ENCODE measurements around the gene ASPSCR1.

DNA sequence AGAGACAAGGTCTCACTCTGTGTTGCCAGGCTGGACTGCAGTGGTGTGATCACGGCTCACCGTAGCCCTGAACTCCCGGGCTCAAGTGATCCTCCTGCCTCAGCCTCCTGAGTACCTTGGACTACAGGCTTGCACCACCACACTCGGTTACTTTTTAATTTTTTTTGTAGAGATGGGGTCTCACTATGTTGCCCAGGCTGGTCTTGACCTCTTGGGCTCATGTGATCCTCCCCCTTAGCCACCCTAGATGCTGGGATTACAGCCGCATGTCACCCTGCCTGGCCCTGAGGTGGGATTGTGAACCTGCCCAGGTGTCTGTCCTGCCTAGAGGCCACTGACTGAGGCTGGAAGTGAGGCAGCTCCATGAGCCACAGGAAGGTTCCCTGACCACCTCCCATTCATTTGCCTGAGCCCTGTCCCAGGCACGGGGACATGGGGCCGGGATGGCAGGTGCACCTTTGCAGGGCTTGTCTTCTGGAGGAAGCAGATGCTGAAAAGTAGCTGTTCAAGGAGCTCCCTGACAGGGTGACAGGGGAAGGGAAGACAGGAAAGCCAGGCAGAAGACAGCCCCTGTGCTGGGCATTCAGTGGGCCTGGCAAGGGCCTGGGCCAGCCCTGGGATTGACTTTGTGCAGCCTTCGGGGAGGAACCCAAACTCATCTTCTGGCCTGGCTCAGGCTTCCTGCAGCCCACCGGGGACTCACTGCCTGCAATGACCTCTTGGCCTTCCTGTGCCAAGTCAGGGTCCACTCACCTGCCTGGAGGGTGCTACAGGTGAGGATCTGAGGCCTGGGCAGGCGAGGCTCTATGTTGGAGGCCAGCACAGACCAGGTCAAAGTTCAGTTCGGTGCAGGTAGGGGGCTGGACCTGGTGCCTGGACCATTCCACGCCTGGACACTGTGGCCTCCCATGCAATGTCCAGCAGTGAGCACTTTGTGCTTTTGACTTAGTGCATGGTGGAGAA is 8.3 kb upstream of the ASPSCR1 start:
- TF ChIP-seq, protein P1, sequence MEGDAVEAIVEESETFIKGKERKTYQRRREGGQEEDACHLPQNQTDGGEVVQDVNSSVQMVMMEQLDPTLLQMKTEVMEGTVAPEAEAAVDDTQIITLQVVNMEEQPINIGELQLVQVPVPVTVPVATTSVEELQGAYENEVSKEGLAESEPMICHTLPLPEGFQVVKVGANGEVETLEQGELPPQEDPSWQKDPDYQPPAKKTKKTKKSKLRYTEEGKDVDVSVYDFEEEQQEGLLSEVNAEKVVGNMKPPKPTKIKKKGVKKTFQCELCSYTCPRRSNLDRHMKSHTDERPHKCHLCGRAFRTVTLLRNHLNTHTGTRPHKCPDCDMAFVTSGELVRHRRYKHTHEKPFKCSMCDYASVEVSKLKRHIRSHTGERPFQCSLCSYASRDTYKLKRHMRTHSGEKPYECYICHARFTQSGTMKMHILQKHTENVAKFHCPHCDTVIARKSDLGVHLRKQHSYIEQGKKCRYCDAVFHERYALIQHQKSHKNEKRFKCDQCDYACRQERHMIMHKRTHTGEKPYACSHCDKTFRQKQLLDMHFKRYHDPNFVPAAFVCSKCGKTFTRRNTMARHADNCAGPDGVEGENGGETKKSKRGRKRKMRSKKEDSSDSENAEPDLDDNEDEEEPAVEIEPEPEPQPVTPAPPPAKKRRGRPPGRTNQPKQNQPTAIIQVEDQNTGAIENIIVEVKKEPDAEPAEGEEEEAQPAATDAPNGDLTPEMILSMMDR (conservative IDR thresholded peaks at IDR 0.05 in 1 of 2, IDR thresholded peaks at IDR 0.05 in 1 of 2; ENCODE audit: low read depth in 1 of 2, low read length in 2 of 2), result no peak
- TF ChIP-seq EZH2 (IDR thresholded peaks at IDR 0.05; ENCODE audit: low read length, missing control alignments), result no peak
